Activated CD8-positive, alpha-beta memory T cell treated with anti-CD3 and anti-CD28 coated beads, Interleukin-2, amount 50 U/mL, for 48 hours (primary cell): ENCODE results near the gene XYLT2.
"Not testable (repeated sequence)": the region's sequence is repeated elsewhere in the genome, so short reads cannot be mapped to it uniquely, and the experiment has no call there.

Experiments used
- DNase-seq: peaks from one replicate; pipeline ENCODE4 v3.0.0-alpha.2; 2020

Gene XYLT2

DNA sequence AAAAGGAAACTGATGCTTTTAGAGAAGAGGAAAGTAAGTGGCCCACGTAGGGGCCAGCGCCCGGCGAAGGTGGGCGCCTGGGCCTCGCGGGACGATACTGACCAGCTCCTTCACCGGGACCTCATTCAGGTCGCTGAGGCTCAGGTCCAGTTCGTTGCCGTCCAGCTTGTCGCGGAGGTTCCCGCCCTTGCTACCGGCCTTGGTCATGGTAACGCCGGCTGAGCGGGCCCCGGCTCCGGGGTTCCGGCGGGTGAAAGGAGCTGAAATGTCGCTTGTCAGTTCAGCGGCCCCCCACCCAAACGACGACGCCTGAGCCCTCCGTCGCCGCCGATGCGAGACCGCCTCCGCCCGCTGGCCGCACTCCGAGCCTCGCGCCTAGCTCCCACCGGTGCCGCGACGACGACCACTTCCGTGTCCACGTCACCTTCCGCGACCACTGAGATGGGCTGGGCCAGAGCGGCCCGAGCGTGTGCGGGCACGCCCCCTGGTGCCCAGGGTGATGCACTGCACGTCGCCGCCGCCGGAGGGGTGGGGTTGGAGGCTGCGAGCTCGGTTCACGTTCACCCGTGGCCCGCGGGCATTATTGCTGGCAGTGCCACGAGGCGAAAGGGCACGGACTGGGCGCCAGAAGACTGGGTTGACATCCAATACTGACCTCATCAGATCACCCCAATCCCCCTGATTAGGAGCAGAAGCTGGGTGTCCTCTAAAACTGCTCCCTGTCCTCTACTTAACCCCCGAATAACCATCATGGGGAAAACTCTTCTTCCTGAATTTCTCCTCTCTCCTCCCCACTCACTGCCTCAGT lies 51.4 kb downstream of the XYLT2 start, which contains the start of gene LRRC59:
Gene LRRC59 (minus strand): TSS at position 413 of the 808 bp plus-strand sequence. CDS start 206 bp downstream, at position 207.
- DNase-seq, result peak; percentile 99

GRCh38 chr17:50397919-50398285 lies 52.0 kb downstream of the XYLT2 start:
- no peak for DNase-seq

GRCh38 chr17:50398672-50399071 lies 52.7 kb downstream of the XYLT2 start:
- not testable (repeated sequence) for DNase-seq

GRCh38 chr17:50399591-50399990 lies 53.7 kb downstream of the XYLT2 start:
- not testable (repeated sequence) for DNase-seq

- DNase-seq, result not testable (repeated sequence)
These were observed 59.4 kb downstream of the XYLT2 start for GRCh38 chr17:50405351-50405750.

DNA sequence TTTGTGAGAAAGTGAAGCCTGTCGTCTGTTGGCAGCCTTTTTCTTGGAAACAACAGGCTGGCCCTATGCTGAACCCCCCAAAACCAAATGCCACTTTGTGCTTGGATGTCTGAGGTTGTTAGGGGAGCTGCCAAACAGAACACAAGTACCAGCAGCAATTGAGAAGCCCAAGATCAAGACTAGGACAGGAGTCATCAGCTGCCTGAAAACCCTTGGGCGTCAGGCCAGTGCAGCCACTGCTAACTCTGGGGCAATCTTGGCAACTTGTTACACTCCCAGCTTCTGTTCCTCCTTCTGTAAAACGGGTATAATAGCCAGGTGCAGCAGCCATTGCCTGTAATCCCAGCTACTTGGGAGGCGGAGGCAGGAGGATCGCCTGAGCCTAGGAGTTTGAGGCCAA lies 60.7 kb downstream of the XYLT2 start:
- DNase-seq, result no peak

DNA sequence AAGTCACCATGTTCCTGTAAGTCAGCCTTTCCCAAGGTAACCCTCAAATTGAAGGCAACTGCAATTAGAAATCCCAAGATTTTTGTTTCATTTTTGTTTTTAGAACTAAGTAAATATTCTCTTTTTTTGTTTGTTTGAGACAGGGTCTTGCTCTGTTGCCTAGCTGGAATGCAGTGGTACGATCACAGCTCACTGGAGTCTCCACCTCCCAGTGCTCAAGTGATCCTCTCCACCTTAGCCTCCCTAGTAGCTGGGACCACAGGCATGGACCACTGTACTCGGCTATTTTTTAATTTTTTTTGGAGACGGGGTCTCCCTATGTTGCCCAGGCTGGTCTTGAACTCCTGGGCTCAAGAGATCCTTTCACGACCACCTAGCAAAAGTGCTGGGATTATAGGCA lies 62.0 kb downstream of the XYLT2 start:
- no peak for DNase-seq
